NCI-H524 (cell line): ENCODE measurements around the gene ACSL5.
"Not testable (repeated sequence)": the region's sequence is repeated elsewhere in the genome, so short reads cannot be mapped to it uniquely, and the experiment has no call there.

Source experiments
- DNase-seq, 2 experiments: peaks; one replicate each; lab custom pipeline; 2025; lab: John Stamatoyannopoulos, UW

ACSL5 gene

DNA sequence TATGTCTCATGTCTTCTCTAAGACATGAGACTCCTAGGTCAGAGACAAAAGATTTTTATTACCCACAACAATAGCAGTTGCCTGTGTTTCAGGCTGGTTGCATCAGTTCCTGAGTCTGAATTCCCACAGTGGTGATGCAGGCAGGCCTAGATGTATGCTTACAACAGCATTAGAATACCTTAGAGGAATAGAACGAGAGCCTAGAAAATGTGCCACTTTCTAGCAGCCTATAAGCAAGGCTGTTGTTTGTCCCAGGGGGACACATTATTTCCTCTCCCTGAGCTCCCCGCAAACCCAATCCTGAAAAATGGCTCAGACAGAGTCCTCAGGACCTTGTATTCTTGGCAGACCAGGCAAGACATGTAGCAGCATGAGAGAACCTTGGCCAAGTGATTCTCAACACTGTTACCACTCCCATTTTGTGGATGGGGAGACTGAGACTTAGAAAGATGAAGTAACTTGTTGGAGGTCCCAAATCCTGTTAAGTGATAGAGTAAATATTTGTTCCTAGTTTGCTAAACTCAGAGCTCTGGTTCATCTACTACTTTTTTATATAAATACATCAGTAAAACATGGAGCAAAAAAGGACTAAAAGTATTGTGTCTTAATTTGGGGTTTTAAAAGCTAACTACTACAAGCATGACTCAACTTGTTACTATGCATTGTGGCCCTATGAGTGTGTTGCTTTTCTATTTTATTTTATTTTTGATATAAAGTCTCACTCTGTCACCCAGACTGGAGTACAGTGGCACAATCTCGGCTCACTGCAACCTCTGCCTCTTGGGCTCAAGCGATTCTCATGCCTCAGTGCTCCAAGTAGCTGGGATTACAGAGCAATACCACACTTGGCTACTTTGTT lies 87.3 kb downstream of the ACSL5 start:
- no peak for DNase-seq

- not testable (repeated sequence) for DNase-seq
Measured at GRCh38 chr10:112464074-112464473, 90.2 kb downstream of the ACSL5 start.

DNA sequence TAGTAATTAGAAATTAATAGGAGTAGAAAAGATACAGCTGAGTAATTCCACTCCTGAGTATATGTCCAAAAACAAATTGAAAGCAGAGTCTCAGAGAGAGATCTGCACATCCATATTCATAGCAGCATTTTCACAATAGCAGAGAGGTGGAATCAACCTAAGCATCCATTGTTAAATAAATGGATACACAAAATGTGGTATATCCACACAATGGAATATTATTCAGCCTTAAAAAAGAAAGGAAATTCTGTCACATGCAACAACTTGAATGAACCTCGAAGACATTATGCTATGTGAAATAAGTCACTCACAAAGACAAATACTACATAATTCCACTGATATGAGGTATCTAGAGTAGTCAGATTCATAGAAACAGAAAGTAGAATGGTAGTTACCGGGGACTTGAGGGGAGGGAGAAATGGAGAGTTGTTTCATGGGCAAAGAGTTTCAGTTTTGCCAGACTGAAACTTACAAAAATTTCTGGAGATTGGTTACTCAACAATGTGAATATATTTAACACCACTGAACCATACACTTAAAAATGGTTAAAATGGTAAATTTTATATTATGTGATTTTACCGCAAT lies 91.5 kb downstream of the ACSL5 start:
- DNase-seq, result no peak

GRCh38 chr10:112466802-112467201 lies 92.9 kb downstream of the ACSL5 start:
- no peak for DNase-seq

DNA sequence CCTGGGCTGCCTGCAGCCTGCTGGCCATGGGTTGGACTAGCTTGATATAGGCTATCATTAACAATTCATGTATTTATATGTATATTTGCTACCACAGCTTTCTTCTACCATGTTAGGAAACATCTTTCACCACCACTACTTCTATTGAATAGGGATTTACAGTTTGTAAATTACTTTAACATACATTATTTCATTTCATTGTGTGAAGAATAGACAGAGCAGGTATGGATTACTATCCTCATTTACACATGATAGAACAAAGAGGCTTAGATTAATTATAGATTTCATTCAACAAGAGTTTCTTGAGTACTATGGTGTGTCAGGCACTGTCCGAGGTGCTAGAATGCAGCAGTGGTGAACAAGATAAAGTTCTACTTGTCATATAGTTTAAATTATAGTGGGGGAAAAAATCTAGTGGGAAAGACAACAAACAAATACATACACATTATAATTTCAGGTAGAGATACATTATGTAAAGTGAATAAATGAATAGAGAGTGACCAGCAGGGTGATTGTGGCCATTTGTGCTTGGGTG lies 93.7 kb downstream of the ACSL5 start:
- no peak for DNase-seq

DNA sequence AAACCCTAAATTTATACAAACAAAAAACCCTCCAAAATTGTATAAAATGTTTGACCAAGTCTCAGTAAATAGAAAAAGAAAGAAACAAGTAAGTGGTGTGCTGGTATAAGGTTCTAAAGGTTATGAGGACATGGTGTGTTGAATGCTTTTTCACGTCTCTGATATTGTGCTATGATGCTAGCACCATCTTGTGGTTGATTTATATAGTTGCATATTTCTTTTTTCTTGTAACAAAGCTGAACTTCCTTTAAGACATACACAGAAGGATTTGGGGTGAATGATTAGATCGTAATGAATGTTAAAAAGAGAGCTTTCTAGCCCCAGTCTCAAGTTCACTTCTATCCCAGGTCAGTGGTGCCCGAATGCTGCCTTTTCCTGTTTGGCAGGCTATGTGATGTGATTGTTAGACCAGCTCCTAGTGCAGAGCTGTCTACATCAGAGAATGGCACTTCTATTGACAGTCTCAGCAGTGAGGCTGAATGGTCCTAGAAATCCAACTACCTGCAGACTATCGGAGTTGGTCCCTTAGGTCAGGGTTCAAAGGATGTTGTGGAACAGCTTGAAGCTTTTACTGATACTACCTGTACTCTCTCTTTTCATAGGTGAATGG lies 98.1 kb downstream of the ACSL5 start:
- peak in 1 of 2 experiments; percentile 2 for DNase-seq

DNA sequence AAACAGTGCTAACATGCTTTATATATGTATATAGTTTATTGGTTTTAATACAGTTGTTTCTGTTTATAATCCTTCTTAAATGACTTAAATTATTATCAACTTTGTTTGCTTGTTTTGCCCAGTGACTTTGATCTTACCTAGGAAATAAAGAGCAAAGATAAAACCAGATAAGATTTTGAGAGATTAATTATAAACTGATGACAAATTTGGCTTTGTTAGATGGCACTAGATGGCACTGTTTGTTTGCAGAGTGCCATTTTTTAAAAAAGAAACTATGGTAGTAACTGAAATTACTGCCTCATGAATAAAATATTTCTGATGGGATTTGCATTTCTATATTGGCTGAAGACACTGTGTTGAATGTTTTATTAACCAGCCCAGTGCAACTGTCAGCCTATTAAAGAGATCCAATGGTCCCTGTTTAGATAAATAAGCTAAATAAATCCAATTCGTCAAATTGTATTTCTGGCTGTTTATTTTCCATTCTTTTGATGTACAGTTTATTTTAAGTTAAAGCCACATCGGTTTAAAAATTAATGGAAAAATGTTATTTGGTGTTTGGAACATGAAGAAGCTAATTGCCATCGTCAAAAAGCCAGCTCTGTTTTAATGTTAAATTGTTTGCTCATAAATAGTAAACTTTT lies 101.8 kb downstream of the ACSL5 start:
- peak in 1 of 2 experiments; percentile 0 for DNase-seq
